ENCODE results near the gene CIB1. TPM values are rescaled to one million over a fixed set of nuclear protein-coding genes. Genes with fewer than 3 reads are reported as not detected.

CIB1 gene
- total RNA-seq, 1 experiment from 2014 or later = 23.0 TPM

GRCh38 chr15:90264671-90265070 lies 30.9 kb upstream of the CIB1 start:
- no peak overlapping the region for H2BK120ac ChIP-seq (ENCODE audit: low read depth, low read length, poor library complexity, severe bottlenecking)
- DNase-seq = no peak
- H4K8ac ChIP-seq (replicated peaks; ENCODE audit: insufficient read length, low read depth, low read length) = no peak overlapping the region
- peaks cover 9% of the 10 kb centered on the region; the same call in 1 of the 2 replicates for H3K79me2 ChIP-seq (ENCODE audit: insufficient read depth, low read length)
- H3K27me3 Mint-ChIP-seq (ENCODE audit: low read depth) = no peaks in the 10 kb centered on the region; the same call in 1 of the 2 replicates
- H3K9me3 Mint-ChIP-seq = no peaks in the 10 kb centered on the region
- no peak for TF ChIP-seq CTCF (conservative IDR thresholded peaks at IDR 0.05)
- WGBS (ENCODE audit: extremely low coverage, insufficient read length, low lambda C conversion rate) = no CpG with 5 or more reads among the region's 4 CpGs
- H2BK20ac ChIP-seq (ENCODE audit: low read depth, low read length, poor library complexity, severe bottlenecking) = no peak overlapping the region
- H3K14ac ChIP-seq (ENCODE audit: insufficient read depth, low read length) = no peak overlapping the region
- H3K23me2 ChIP-seq (ENCODE audit: insufficient read length, low read depth, low read length, poor library complexity, severe bottlenecking) = peaks cover 8% of the 10 kb centered on the region
- H3K9ac ChIP-seq (ENCODE audit: extremely low read depth, insufficient read length, low read length) = peak overlapping the region; percentile 81
- H4K20me1 ChIP-seq (ENCODE audit: control insufficient read depth, insufficient read depth, insufficient read length) = no peaks in the 10 kb centered on the region
- no peak overlapping the region for H2BK15ac ChIP-seq (ENCODE audit: low read depth, low read length)
- no peak overlapping the region for H2AFZ ChIP-seq (ENCODE audit: low read length)
- H3K23ac ChIP-seq (ENCODE audit: insufficient read length, low read depth, low read length) = no peak overlapping the region
- no peak overlapping the region for H3K56ac ChIP-seq (ENCODE audit: insufficient read length, low read depth, low read length)
- H4K5ac ChIP-seq (ENCODE audit: insufficient read length, low read depth, low read length) = no peak overlapping the region
- H4K91ac ChIP-seq (ENCODE audit: insufficient read length, low read depth, low read length) = no peak overlapping the region
- no peak overlapping the region for H2BK5ac ChIP-seq (ENCODE audit: insufficient read length, low read length)
- H2BK12ac ChIP-seq (ENCODE audit: insufficient read length, low read depth, low read length) = no peak overlapping the region
- H3K4me3 Mint-ChIP-seq = peak overlapping the region; percentile 95 to 96
- H3K18ac ChIP-seq (ENCODE audit: insufficient read length, low read depth, low read length) = no peak overlapping the region
- H3K4me1 Mint-ChIP-seq = peaks cover 29 to 37% of the 10 kb centered on the region in 2 experiments
- no peak overlapping the region for H3K4ac ChIP-seq (ENCODE audit: low read depth, low read length)
- H3K4me2 ChIP-seq (ENCODE audit: insufficient read depth, insufficient read length, low read length) = peak overlapping the region; percentile 96
- no peaks in the 10 kb centered on the region for H3K79me1 ChIP-seq (ENCODE audit: insufficient read depth, low read depth, low read length, poor library complexity, severe bottlenecking)
- H3K27ac ChIP-seq (ENCODE audit: insufficient read length, low read depth, low read length) = peak overlapping the region; percentile 12
- peaks cover 10 to 21% (median 20%) of the 10 kb centered on the region in 3 experiments; a peak in 6 of 7 replicates for H3K36me3 Mint-ChIP-seq (ENCODE audit: insufficient read depth in 1 of 3, low read depth in 3 of 3)
- H3K27me3 ChIP-seq (ENCODE audit: insufficient read depth, low read length) = no peaks in the 10 kb centered on the region; the same call in 1 of the 2 replicates
- H2AK5ac ChIP-seq (ENCODE audit: insufficient read length, low read length) = no peak overlapping the region
- no peaks in the 10 kb centered on the region; the same call in 1 of the 2 replicates for H3K4me1 ChIP-seq (ENCODE audit: insufficient read depth, low read length)
- H3K9me3 ChIP-seq (ENCODE audit: control insufficient read depth, low read depth, low read length) = no peaks in the 10 kb centered on the region
- peak overlapping the region; percentile 79 to 99 (median 98); a peak in 5 of 7 replicates for H3K27ac Mint-ChIP-seq
- no peak overlapping the region for H3T11ph ChIP-seq (ENCODE audit: low read length)

Data from H9 (cell line).